Breast epithelium (tissue), 4 donors: ENCODE data around the gene ATRX. TPM values are rescaled to one million over a fixed set of nuclear protein-coding genes. Genes with fewer than 3 reads are reported as not detected.
"Not testable (repeated sequence)": the region's sequence is repeated elsewhere in the genome, so short reads cannot be mapped to it uniquely, and the experiment has no call there.

Experiments used
- DNase-seq, 2 donors: peaks; one replicate each; pipeline ENCODE4 v3.0.0-alpha.2; 2019; ENCODE audit warnings: low spot score in 2 of 2
- H3K27ac ChIP-seq, 2 donors: fragments of 200-600 bp; sonication (generic) in 1 of 2; one replicate each; pipeline ENCODE4 v1.5.1; 2016 to 2019; ENCODE audit warnings: mild to moderate bottlenecking in 1 of 2
- H3K27me3 ChIP-seq, 2 donors: fragments of 200-600 bp; sonication (generic) in 1 of 2; one replicate each; pipeline versions ENCODE4 v1.5.1 to v1.6.0; 2017 to 2019; ENCODE audit warnings: control low read depth in 1 of 2, mild to moderate bottlenecking in 1 of 2
- H3K36me3 ChIP-seq: fragments of 200-600 bp; one replicate; pipeline ENCODE4 v1.5.1; 2019
- H3K4me1 ChIP-seq, 2 donors: fragments of 200-600 bp; sonication (generic); one replicate each; pipeline ENCODE4 v1.5.1; 2016 to 2019; ENCODE audit warnings: control low read depth in 1 of 2
- H3K4me3 ChIP-seq, 3 donors: fragments of 200-600 bp; sonication (generic); 1 replicate in 2 of 3; 2 replicates in 1 of 3; pipeline ENCODE4 v1.5.1; 2016 to 2019; ENCODE audit warnings: mild to moderate bottlenecking in 3 of 3, moderate library complexity in 2 of 3
- H3K9me3 ChIP-seq, 2 donors: fragments of 200-600 bp; sonication (generic) in 1 of 2; one replicate each; pipeline ENCODE4 v1.5.1; 2016 to 2019; ENCODE audit warnings: control low read depth in 1 of 2
- CTCF ChIP-seq, 3 donors: fragments of 450-650 bp; IDR thresholded peaks; one replicate each; pipeline ENCODE4 v1.5.1; 2016 to 2017; ENCODE audit warnings: antibody characterized with exemption in 3 of 3, mild to moderate bottlenecking in 3 of 3, moderate library complexity in 3 of 3
- POLR2A ChIP-seq: fragments of 450-650 bp; IDR thresholded peaks from one replicate; pipeline ENCODE4 v1.6.1; 2016; ENCODE audit warnings: antibody characterized with exemption, mild to moderate bottlenecking, moderate library complexity
- POLR2AphosphoS5 ChIP-seq, 3 donors: sonication (generic); formaldehyde crosslinking; IDR thresholded peaks; one replicate each; pipeline ENCODE4 v1.6.1; 2017; ENCODE audit warnings: antibody characterized with exemption in 3 of 3
- intact Hi-C: fragments of 100-400 bp; cut with DNase I; formaldehyde crosslinking; loops from one replicate; pipeline ENCODE4 v1.15.1; 2023; ENCODE audit warnings: low total_unique reads
- total RNA-seq, 3 donors: library from RNA; depleted of rRNA; stranded (reverse); fragments of >200 nt; gene quantifications; one replicate each; pipeline ENCODE4 v1.1.0, GENCODE V29; 2016

ATRX gene
- total RNA-seq, 3 donors from 2014 or later, result 87.1 to 137 (median 125) TPM

- peaks cover 0 to 8% of the 10 kb centered on the region in 2 donors for H3K27me3 ChIP-seq
- TF ChIP-seq CTCF (IDR thresholded peaks at IDR 0.05) (no peak), POLR2A (no peak), POLR2AphosphoS5 (IDR thresholded peaks at IDR 0.05) (no peak)
- no peaks in the 10 kb centered on the region for H3K9me3 ChIP-seq
- intact Hi-C loops, result no loop called here
- no peaks in the 10 kb centered on the region for H3K36me3 ChIP-seq
- DNase-seq, result no peak
- no peak overlapping the region for H3K27ac ChIP-seq
- no peaks in the 10 kb centered on the region for H3K4me1 ChIP-seq
- H3K4me3 ChIP-seq, result no peak overlapping the region
These were observed 163.3 kb downstream of the ATRX start for GRCh38 chrX:77622672-77623071.

GRCh38 chrX:77622233-77622632 lies 163.8 kb downstream of the ATRX start:
- no peaks in the 10 kb centered on the region for H3K4me1 ChIP-seq
- intact Hi-C loops, result no loop called here
- DNase-seq, result no peak
- no peak overlapping the region for H3K27ac ChIP-seq
- no peak overlapping the region for H3K4me3 ChIP-seq
- no peaks in the 10 kb centered on the region for H3K9me3 ChIP-seq
- H3K36me3 ChIP-seq, result no peaks in the 10 kb centered on the region
- TF ChIP-seq CTCF (IDR thresholded peaks at IDR 0.05), result no peak
- no peak for TF ChIP-seq POLR2A
- no peak for TF ChIP-seq POLR2AphosphoS5 (IDR thresholded peaks at IDR 0.05)
- peaks cover 0 to 12% of the 10 kb centered on the region in 2 donors for H3K27me3 ChIP-seq

GRCh38 chrX:77621453-77621852 lies 164.6 kb downstream of the ATRX start:
- intact Hi-C loops, H3K4me3 ChIP-seq, H3K36me3 ChIP-seq, H3K4me1 ChIP-seq, H3K27ac ChIP-seq, DNase-seq, H3K9me3 ChIP-seq: not testable (repeated sequence)
- H3K27me3 ChIP-seq, result peaks cover 0 to 14% of the 10 kb centered on the region in 2 donors

- peaks cover 0 to 19% of the 10 kb centered on the region in 2 donors for H3K27me3 ChIP-seq
- H3K4me3 ChIP-seq, result no peak overlapping the region
- no peak for DNase-seq
- no peaks in the 10 kb centered on the region for H3K9me3 ChIP-seq
- H3K27ac ChIP-seq, result no peak overlapping the region
- H3K36me3 ChIP-seq, result peaks cover 4% of the 10 kb centered on the region
- intact Hi-C loops, result no loop called here
- H3K4me1 ChIP-seq, result no peaks in the 10 kb centered on the region
- TF ChIP-seq POLR2AphosphoS5 (IDR thresholded peaks at IDR 0.05) (no peak), CTCF (IDR thresholded peaks at IDR 0.05) (no peak), POLR2A (no peak)
These were observed 168.8 kb downstream of the ATRX start for GRCh38 chrX:77617206-77617605.

GRCh38 chrX:77603635-77604336 lies 182.2 kb downstream of the ATRX start:
- no peak for DNase-seq
- intact Hi-C loops, result no loop called here
- TF ChIP-seq POLR2A (no peak), POLR2AphosphoS5 (IDR thresholded peaks at IDR 0.05) (no peak), CTCF (IDR thresholded peaks at IDR 0.05) (no peak)
- no peaks in the 10 kb centered on the region for H3K4me1 ChIP-seq
- no peak overlapping the region for H3K4me3 ChIP-seq
- H3K9me3 ChIP-seq, result peaks cover 0 to 6% of the 10 kb centered on the region in 2 donors
- no peaks in the 10 kb centered on the region for H3K36me3 ChIP-seq
- H3K27me3 ChIP-seq, result no peaks in the 10 kb centered on the region
- no peak overlapping the region for H3K27ac ChIP-seq
